Nucleus accumbens (tissue), 56 donors: ENCODE data around the gene TEP1.
"Not testable (repeated sequence)": the region's sequence is repeated elsewhere in the genome, so short reads cannot be mapped to it uniquely, and the experiment has no call there.

ENCODE experiments used
- DNase-seq, 56 donors: peaks; one replicate each; lab custom pipeline; 2025; lab: John Stamatoyannopoulos, UW

TEP1 gene

GRCh38 chr14:20346713-20347112 is 66.6 kb downstream of the TEP1 start:
- no peak for DNase-seq

GRCh38 chr14:20345366-20345765 is 67.9 kb downstream of the TEP1 start:
- DNase-seq, result no peak

- DNase-seq, result no peak
Observed at GRCh38 chr14:20343862-20344220, 69.5 kb downstream of the TEP1 start.

- peak; percentile 83 to 100 (median 98) for DNase-seq
Observed at GRCh38 chr14:20343092-20343861, 70.0 kb downstream of the TEP1 start, which contains the start of gene PARP2. Gene PARP2, plus strand, starts transcription at chr14:20343635. Its CDS starts 7 bp downstream, at chr14:20343642.

GRCh38 chr14:20341646-20342045 is 71.7 kb downstream of the TEP1 start:
- DNase-seq, result no peak

- DNase-seq, result not testable (repeated sequence)
Observed at GRCh38 chr14:20341032-20341431, 72.3 kb downstream of the TEP1 start.

- no peak for DNase-seq
Observed at GRCh38 chr14:20334017-20334416, 79.3 kb downstream of the TEP1 start.

- no peak for DNase-seq
Observed at GRCh38 chr14:20333494-20333841, 79.8 kb downstream of the TEP1 start.

GRCh38 chr14:20332788-20333493 is 80.4 kb downstream of the TEP1 start, which contains the start of gene CCNB1IP1:
Gene CCNB1IP1, minus strand, starts transcription at chr14:20333279. Its CDS starts 16,756 bp downstream, at chr14:20316523.
- peak in 53 of 56 donors; percentile 5 to 85 (median 52) for DNase-seq

- DNase-seq, result peak in 1 of 56 donors; percentile 30
Observed at GRCh38 chr14:20332431-20332787, 80.9 kb downstream of the TEP1 start.

- DNase-seq, result no peak
Observed at GRCh38 chr14:20331053-20331613, 82.2 kb downstream of the TEP1 start.

GRCh38 chr14:20329355-20329754 is 83.9 kb downstream of the TEP1 start:
- no peak for DNase-seq

GRCh38 chr14:20328705-20329104 is 84.6 kb downstream of the TEP1 start:
- no peak for DNase-seq

- peak in 3 of 56 donors; percentile 2 to 17 (median 3) for DNase-seq
Observed at GRCh38 chr14:20327005-20327869, 86.1 kb downstream of the TEP1 start.

GRCh38 chr14:20317720-20318119 is 95.6 kb downstream of the TEP1 start:
- no peak for DNase-seq
